Gastrocnemius medialis (tissue), 4 donors: ENCODE results near the gene SCN8A.

Experiments used
- CTCF ChIP-seq, 5 experiments: fragments of 450-650 bp in 3 of 5; fragments of 200-600 bp in 2 of 5; sonication (generic) in 2 of 5; IDR thresholded peaks in 4 of 5; conservative IDR thresholded peaks in 1 of 5; 1 replicate in 4 of 5; 2 replicates in 1 of 5; pipeline ENCODE4 v1.5.1; 2016 to 2019; ENCODE audit warnings: antibody characterized with exemption in 5 of 5, mild to moderate bottlenecking in 3 of 5, moderate library complexity in 3 of 5
- POLR2A ChIP-seq, 2 donors: fragments of 450-650 bp; IDR thresholded peaks; one replicate each; pipeline ENCODE4 v1.6.1; 2017; ENCODE audit warnings: antibody characterized with exemption in 2 of 2, mild to moderate bottlenecking in 2 of 2, moderate library complexity in 2 of 2

GRCh38 chr12:51726931-51727330, 135.9 kb downstream of the SCN8A start:
- TF ChIP-seq POLR2A (IDR thresholded peaks at IDR 0.05): no peak
- no peak for TF ChIP-seq CTCF (IDR thresholded peaks at IDR 0.05 in 4 of 5, conservative IDR thresholded peaks at IDR 0.05 in 1 of 5)
